ENCODE results near the gene POLA1. TPM values are rescaled to one million over a fixed set of nuclear protein-coding genes. Genes with fewer than 3 reads are reported as not detected.

Gene POLA1
- polyA plus RNA-seq, 1 donor from 2014 or later: 5.8 TPM

DNA sequence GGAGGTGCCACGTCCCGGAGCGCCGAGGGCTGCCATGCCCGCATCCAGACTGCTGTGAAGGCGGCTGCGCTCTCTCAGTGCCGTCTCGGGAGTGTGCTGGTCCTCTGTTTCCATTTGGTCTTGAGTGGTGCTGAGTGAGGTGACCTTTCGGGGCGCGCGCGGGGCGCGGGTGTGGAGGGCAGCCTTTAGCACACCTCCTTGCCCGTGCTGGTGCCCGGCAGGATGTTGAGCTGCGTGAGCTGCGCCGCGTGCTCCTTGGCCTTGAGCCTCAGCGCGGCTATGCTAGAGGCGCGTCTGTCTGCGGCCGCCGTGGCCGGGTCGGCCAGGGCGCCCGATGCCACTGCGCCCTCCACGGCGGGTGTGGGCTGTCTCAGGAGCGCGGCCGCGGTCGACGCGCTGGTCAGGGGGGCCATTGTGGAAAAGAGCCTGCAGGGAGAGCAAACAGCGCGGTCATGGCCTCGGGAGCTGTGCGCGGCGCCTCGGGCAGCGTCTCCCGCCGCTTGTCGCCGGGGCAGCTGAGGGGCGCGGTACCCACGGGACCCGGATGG is 310.8 kb downstream of the POLA1 start:
- H4K20me1 ChIP-seq (ENCODE audit: insufficient read depth): no peaks in the 10 kb centered on the region
- no peaks in the 10 kb centered on the region for H3K9me2 ChIP-seq (ENCODE audit: insufficient read depth, low read length)
- no peak overlapping the region for H2AFZ ChIP-seq (ENCODE audit: low read depth, low read length)
- H3K9me3 ChIP-seq (ENCODE audit: low read length): no peaks in the 10 kb centered on the region
- peak overlapping the region; percentile 75 for H3K27ac ChIP-seq (ENCODE audit: low read length)
- no peak overlapping the region for H3K4me2 ChIP-seq (ENCODE audit: low read length)
- no peaks in the 10 kb centered on the region for H3K36me3 ChIP-seq (ENCODE audit: insufficient read depth, low read length)
- peaks cover 36% of the 10 kb centered on the region for H3K79me2 ChIP-seq (replicated peaks; ENCODE audit: insufficient read depth, low read length)
- H3K27me3 ChIP-seq (ENCODE audit: insufficient read depth, low read depth, low read length): no peaks in the 10 kb centered on the region
- no peaks in the 10 kb centered on the region for H3F3A ChIP-seq (ENCODE audit: insufficient read depth, low read length, poor library complexity, severe bottlenecking)
- H3K9ac ChIP-seq (ENCODE audit: low read length): peak overlapping the region; percentile 68
- TF ChIP-seq, protein P1, sequence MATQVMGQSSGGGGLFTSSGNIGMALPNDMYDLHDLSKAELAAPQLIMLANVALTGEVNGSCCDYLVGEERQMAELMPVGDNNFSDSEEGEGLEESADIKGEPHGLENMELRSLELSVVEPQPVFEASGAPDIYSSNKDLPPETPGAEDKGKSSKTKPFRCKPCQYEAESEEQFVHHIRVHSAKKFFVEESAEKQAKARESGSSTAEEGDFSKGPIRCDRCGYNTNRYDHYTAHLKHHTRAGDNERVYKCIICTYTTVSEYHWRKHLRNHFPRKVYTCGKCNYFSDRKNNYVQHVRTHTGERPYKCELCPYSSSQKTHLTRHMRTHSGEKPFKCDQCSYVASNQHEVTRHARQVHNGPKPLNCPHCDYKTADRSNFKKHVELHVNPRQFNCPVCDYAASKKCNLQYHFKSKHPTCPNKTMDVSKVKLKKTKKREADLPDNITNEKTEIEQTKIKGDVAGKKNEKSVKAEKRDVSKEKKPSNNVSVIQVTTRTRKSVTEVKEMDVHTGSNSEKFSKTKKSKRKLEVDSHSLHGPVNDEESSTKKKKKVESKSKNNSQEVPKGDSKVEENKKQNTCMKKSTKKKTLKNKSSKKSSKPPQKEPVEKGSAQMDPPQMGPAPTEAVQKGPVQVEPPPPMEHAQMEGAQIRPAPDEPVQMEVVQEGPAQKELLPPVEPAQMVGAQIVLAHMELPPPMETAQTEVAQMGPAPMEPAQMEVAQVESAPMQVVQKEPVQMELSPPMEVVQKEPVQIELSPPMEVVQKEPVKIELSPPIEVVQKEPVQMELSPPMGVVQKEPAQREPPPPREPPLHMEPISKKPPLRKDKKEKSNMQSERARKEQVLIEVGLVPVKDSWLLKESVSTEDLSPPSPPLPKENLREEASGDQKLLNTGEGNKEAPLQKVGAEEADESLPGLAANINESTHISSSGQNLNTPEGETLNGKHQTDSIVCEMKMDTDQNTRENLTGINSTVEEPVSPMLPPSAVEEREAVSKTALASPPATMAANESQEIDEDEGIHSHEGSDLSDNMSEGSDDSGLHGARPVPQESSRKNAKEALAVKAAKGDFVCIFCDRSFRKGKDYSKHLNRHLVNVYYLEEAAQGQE (IDR thresholded peaks at IDR 0.05; ENCODE audit: borderline replicate concordance): no peak
- TF ChIP-seq SMC3 (conservative IDR thresholded peaks at IDR 0.05; ENCODE audit: poor library complexity) (no peak), MXI1 (conservative IDR thresholded peaks at IDR 0.05; ENCODE audit: poor library complexity, severe bottlenecking) (no peak), EP300 (conservative IDR thresholded peaks at IDR 0.05; ENCODE audit: poor library complexity, severe bottlenecking) (no peak), EZH2 (IDR thresholded peaks at IDR 0.05; ENCODE audit: borderline replicate concordance, insufficient read depth, low read length, poor library complexity, severe bottlenecking) (no peak), POLR2AphosphoS5 (IDR thresholded peaks at IDR 0.05) (no peak), TAF1 (IDR thresholded peaks at IDR 0.05; ENCODE audit: low read depth) (no peak), RAD21 (conservative IDR thresholded peaks at IDR 0.05) (no peak)
- TF ChIP-seq, protein P2, sequence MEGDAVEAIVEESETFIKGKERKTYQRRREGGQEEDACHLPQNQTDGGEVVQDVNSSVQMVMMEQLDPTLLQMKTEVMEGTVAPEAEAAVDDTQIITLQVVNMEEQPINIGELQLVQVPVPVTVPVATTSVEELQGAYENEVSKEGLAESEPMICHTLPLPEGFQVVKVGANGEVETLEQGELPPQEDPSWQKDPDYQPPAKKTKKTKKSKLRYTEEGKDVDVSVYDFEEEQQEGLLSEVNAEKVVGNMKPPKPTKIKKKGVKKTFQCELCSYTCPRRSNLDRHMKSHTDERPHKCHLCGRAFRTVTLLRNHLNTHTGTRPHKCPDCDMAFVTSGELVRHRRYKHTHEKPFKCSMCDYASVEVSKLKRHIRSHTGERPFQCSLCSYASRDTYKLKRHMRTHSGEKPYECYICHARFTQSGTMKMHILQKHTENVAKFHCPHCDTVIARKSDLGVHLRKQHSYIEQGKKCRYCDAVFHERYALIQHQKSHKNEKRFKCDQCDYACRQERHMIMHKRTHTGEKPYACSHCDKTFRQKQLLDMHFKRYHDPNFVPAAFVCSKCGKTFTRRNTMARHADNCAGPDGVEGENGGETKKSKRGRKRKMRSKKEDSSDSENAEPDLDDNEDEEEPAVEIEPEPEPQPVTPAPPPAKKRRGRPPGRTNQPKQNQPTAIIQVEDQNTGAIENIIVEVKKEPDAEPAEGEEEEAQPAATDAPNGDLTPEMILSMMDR (IDR thresholded peaks at IDR 0.05; ENCODE audit: poor library complexity, severe bottlenecking): no peak
- peak overlapping the region; percentile 83 for H3K4me3 ChIP-seq (ENCODE audit: low read length)

DNA sequence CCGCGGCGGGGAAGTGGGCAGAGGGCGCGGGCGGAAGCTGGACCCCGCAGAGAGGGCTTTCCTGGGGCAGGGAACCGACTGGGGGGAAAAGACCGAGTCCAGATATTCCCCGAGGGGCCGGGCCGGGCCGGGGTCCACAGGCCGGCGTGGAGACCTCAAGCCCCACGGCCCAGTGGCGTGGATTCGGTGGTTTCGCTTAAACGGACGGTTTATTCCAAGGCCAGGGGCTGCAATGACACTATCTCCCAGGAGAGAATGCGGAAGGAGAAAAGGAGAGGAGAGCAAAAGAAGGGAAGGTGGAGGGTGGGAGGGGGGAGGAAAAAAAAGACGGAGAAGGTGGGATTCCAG is 311.3 kb downstream of the POLA1 start:
- Histone ChIP-seq H3K27me3 (ENCODE audit: insufficient read depth, low read depth, low read length) (no peaks in the 10 kb centered on the region), H4K20me1 (ENCODE audit: insufficient read depth) (no peaks in the 10 kb centered on the region), H3K4me2 (ENCODE audit: low read length) (peak overlapping the region; percentile 39)

More for the DNA sequence above, 311.3 kb downstream of the POLA1 start:
- Histone ChIP-seq H3K9ac (ENCODE audit: low read length) (peak overlapping the region; percentile 68), H3K27ac (ENCODE audit: low read length) (peak overlapping the region; percentile 75), H3K4me3 (ENCODE audit: low read length) (peak overlapping the region; percentile 83), H2AFZ (ENCODE audit: low read depth, low read length) (no peak overlapping the region), H3K9me2 (ENCODE audit: insufficient read depth, low read length) (no peaks in the 10 kb centered on the region), H3K36me3 (ENCODE audit: insufficient read depth, low read length) (no peaks in the 10 kb centered on the region), H3F3A (ENCODE audit: insufficient read depth, low read length, poor library complexity, severe bottlenecking) (no peaks in the 10 kb centered on the region), H3K79me2 (replicated peaks; ENCODE audit: insufficient read depth, low read length) (peaks cover 41% of the 10 kb centered on the region), H3K9me3 (ENCODE audit: low read length) (no peaks in the 10 kb centered on the region)
- TF ChIP-seq SMC3 (conservative IDR thresholded peaks at IDR 0.05; ENCODE audit: poor library complexity) (no peak), RAD21 (conservative IDR thresholded peaks at IDR 0.05) (no peak), EP300 (conservative IDR thresholded peaks at IDR 0.05; ENCODE audit: poor library complexity, severe bottlenecking) (no peak), MXI1 (conservative IDR thresholded peaks at IDR 0.05; ENCODE audit: poor library complexity, severe bottlenecking) (no peak), EZH2 (IDR thresholded peaks at IDR 0.05; ENCODE audit: borderline replicate concordance, insufficient read depth, low read length, poor library complexity, severe bottlenecking) (no peak), POLR2AphosphoS5 (IDR thresholded peaks at IDR 0.05) (no peak), TAF1 (IDR thresholded peaks at IDR 0.05; ENCODE audit: low read depth) (no peak)
- TF ChIP-seq, protein P1 (IDR thresholded peaks at IDR 0.05; ENCODE audit: borderline replicate concordance): no peak
- TF ChIP-seq, protein P2 (IDR thresholded peaks at IDR 0.05; ENCODE audit: poor library complexity, severe bottlenecking): no peak
